WTC11 (cell line): ENCODE measurements around the gene EHBP1. TPM values are rescaled to one million over a fixed set of nuclear protein-coding genes. Genes with fewer than 3 reads are reported as not detected.

ENCODE experiments used
- ATAC-seq: fragments of 200-7000 bp; cut with Tn5 transposase; 2 replicates; pipeline ENCODE4 v1.10.0; 2021; ENCODE audit warnings: mild to moderate bottlenecking, moderate library complexity
- CTCF ChIA-PET: fragments of 300-600 bp; sonication (Branson Sonifier 250); formaldehyde crosslinking; loops from one replicate; lab custom pipeline; 2021; ENCODE audit warnings: antibody characterized with exemption; lab: Charles Lee
- POLR2A ChIA-PET: fragments of 350-600 bp; sonication (Branson Sonifier 250); formaldehyde crosslinking; loops from one replicate; lab custom pipeline; 2021; ENCODE audit warnings: antibody characterized with exemption; lab: Charles Lee
- DNase-seq: peaks from one replicate; pipeline ENCODE4 v3.0.0; 2021; ENCODE audit warnings: low spot score
- H3K27ac Mint-ChIP-seq: 2 replicates; pipeline ENCODE4 v1.8.0; 2021; ENCODE audit warnings: mixed read lengths
- H3K27me3 Mint-ChIP-seq: 2 replicates; pipeline ENCODE4 v1.8.0; 2021; ENCODE audit warnings: low read depth, mild to moderate bottlenecking, moderate library complexity, mixed read lengths
- H3K36me3 Mint-ChIP-seq: 2 replicates; pipeline ENCODE4 v1.8.0; 2021; ENCODE audit warnings: mixed read lengths
- H3K4me1 Mint-ChIP-seq: 2 replicates; pipeline ENCODE4 v1.8.0; 2022; ENCODE audit warnings: mixed read lengths
- H3K4me3 Mint-ChIP-seq: 2 replicates; pipeline ENCODE4 v1.8.0; 2021; ENCODE audit warnings: mild to moderate bottlenecking, moderate library complexity, mixed read lengths
- H3K9me3 Mint-ChIP-seq: 2 replicates; pipeline ENCODE4 v1.8.0; 2021; ENCODE audit warnings: mixed read lengths
- CREB1 ChIP-seq: sonication (generic); formaldehyde crosslinking; IDR thresholded peaks from 2 replicates; pipeline ENCODE4 v1.8.0; 2023; ENCODE audit warnings: mild to moderate bottlenecking, missing genetic modification reagents
- ESRRA ChIP-seq: sonication (generic); formaldehyde crosslinking; IDR thresholded peaks from 2 replicates; pipeline ENCODE4 v1.8.1; 2022; ENCODE audit warnings: mild to moderate bottlenecking, missing genetic modification reagents, borderline replicate concordance
- GABPB1 ChIP-seq: sonication (generic); formaldehyde crosslinking; IDR thresholded peaks from 2 replicates; pipeline ENCODE4 v1.8.1; 2023; ENCODE audit warnings: mild to moderate bottlenecking, missing genetic modification reagents
- NFATC4 ChIP-seq: fragments of 250-450 bp; sonication (Bioruptor Pico); IDR thresholded peaks from 2 replicates; pipeline ENCODE4 v1.9.0; 2021; ENCODE audit warnings: mild to moderate bottlenecking
- NR3C1 ChIP-seq: sonication (generic); formaldehyde crosslinking; conservative IDR thresholded peaks from 2 replicates; pipeline ENCODE4 v1.8.1; 2023; ENCODE audit warnings: low read depth, mild to moderate bottlenecking, missing genetic modification reagents
- RELA ChIP-seq: sonication (generic); formaldehyde crosslinking; IDR thresholded peaks from 2 replicates; pipeline ENCODE4 v1.8.1; 2022; ENCODE audit warnings: missing genetic modification reagents, mild to moderate bottlenecking, borderline replicate concordance
- TEAD1 ChIP-seq: sonication (generic); formaldehyde crosslinking; IDR thresholded peaks from 2 replicates; pipeline ENCODE4 v1.8.0; 2022; ENCODE audit warnings: mild to moderate bottlenecking, missing genetic modification reagents
- TEAD4 ChIP-seq: sonication (generic); formaldehyde crosslinking; IDR thresholded peaks from 2 replicates; pipeline ENCODE4 v1.8.0; 2022; ENCODE audit warnings: mild to moderate bottlenecking, missing genetic modification reagents
- ZBTB21 ChIP-seq: sonication (generic); formaldehyde crosslinking; IDR thresholded peaks from 2 replicates; pipeline ENCODE4 v1.8.1; 2023; ENCODE audit warnings: mild to moderate bottlenecking, missing genetic modification reagents, borderline replicate concordance
- ZNF219 ChIP-seq: sonication (generic); formaldehyde crosslinking; IDR thresholded peaks from 2 replicates; pipeline ENCODE4 v1.8.0; 2023; ENCODE audit warnings: missing genetic modification reagents, mild to moderate bottlenecking, borderline replicate concordance
- total RNA-seq: library from RNA; stranded (reverse); gene quantifications from 3 replicates; pipeline ENCODE4 v1.2.3, GENCODE V29; 2021
- TF ChIP-seq, protein P1 (sequence below): sonication (generic); formaldehyde crosslinking; IDR thresholded peaks from 2 replicates; pipeline ENCODE4 v1.8.0; 2023; ENCODE audit warnings: missing genetic modification reagents
- TF ChIP-seq, protein P2 (sequence below): fragments of 250-450 bp; sonication (Bioruptor Pico); IDR thresholded peaks from 2 replicates; pipeline ENCODE4 v1.9.0; 2021; ENCODE audit warnings: mild to moderate bottlenecking, borderline replicate concordance
- TF ChIP-seq, protein P3 (sequence below): sonication (generic); formaldehyde crosslinking; IDR thresholded peaks from 2 replicates; pipeline ENCODE4 v1.8.0; 2022; ENCODE audit warnings: mild to moderate bottlenecking, missing genetic modification reagents
- TF ChIP-seq, protein P4 (sequence below): sonication (generic); formaldehyde crosslinking; IDR thresholded peaks from 2 replicates; pipeline ENCODE4 v1.8.0; 2023; ENCODE audit warnings: mild to moderate bottlenecking, missing genetic modification reagents
- TF ChIP-seq, protein P5 (sequence below): sonication (generic); formaldehyde crosslinking; IDR thresholded peaks from 2 replicates; pipeline ENCODE4 v1.8.0; 2022; ENCODE audit warnings: missing genetic modification reagents

Gene EHBP1
- total RNA-seq, 1 experiment from 2014 or later = 36.4 TPM

DNA sequence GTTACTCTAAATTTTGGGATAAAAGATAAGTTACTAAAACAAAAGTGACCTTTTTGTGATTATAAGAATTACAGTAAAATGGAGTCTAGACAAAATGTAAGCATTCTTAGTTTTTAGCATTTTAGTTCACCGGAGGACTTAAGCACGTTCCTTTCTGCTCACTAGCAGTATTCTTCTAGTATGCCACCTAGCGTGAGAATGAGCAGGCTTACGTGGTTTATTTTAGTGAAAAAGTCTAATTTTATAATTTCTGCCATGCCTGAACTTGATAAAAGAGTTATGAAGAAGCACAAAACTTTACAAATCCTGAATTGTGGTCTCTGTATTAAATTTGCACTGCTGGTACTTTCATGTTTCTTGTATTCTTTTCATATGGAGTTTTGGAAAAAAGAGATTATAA is 332.5 kb downstream of the EHBP1 start:
- Mint-ChIP-seq H3K9me3 (no peaks in the 10 kb centered on the region), H3K36me3 (no peaks in the 10 kb centered on the region), H3K27me3 (peaks cover 31% of the 10 kb centered on the region), H3K27ac (no peak overlapping the region), H3K4me1 (peaks cover 17% of the 10 kb centered on the region), H3K4me3 (no peak overlapping the region)
- DNase-seq (no peak), ATAC-seq (no peak)
- ChIA-PET CTCF (interaction anchor here (1.0 kb wide), 1 partner anchor 16 kb away, joined by 3 read pairs; no protein-coding TSS in a partner anchor), POLR2A (no interaction called here)
- TF ChIP-seq, protein P1, sequence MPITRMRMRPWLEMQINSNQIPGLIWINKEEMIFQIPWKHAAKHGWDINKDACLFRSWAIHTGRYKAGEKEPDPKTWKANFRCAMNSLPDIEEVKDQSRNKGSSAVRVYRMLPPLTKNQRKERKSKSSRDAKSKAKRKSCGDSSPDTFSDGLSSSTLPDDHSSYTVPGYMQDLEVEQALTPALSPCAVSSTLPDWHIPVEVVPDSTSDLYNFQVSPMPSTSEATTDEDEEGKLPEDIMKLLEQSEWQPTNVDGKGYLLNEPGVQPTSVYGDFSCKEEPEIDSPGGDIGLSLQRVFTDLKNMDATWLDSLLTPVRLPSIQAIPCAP (CRISPR knock-in tag) = no peak
- TF ChIP-seq TEAD1 (CRISPR knock-in tag) (no peak), ESRRA (no peak), NR3C1 (CRISPR knock-in tag) (no peak), ZBTB21 (no peak), ZNF219 (no peak), CREB1 (CRISPR knock-in tag) (no peak), RELA (CRISPR knock-in tag) (no peak), NFATC4 (CRISPR knock-in tag) (no peak), GABPB1 (CRISPR knock-in tag) (no peak), TEAD4 (CRISPR knock-in tag) (no peak)
- TF ChIP-seq, protein P2, sequence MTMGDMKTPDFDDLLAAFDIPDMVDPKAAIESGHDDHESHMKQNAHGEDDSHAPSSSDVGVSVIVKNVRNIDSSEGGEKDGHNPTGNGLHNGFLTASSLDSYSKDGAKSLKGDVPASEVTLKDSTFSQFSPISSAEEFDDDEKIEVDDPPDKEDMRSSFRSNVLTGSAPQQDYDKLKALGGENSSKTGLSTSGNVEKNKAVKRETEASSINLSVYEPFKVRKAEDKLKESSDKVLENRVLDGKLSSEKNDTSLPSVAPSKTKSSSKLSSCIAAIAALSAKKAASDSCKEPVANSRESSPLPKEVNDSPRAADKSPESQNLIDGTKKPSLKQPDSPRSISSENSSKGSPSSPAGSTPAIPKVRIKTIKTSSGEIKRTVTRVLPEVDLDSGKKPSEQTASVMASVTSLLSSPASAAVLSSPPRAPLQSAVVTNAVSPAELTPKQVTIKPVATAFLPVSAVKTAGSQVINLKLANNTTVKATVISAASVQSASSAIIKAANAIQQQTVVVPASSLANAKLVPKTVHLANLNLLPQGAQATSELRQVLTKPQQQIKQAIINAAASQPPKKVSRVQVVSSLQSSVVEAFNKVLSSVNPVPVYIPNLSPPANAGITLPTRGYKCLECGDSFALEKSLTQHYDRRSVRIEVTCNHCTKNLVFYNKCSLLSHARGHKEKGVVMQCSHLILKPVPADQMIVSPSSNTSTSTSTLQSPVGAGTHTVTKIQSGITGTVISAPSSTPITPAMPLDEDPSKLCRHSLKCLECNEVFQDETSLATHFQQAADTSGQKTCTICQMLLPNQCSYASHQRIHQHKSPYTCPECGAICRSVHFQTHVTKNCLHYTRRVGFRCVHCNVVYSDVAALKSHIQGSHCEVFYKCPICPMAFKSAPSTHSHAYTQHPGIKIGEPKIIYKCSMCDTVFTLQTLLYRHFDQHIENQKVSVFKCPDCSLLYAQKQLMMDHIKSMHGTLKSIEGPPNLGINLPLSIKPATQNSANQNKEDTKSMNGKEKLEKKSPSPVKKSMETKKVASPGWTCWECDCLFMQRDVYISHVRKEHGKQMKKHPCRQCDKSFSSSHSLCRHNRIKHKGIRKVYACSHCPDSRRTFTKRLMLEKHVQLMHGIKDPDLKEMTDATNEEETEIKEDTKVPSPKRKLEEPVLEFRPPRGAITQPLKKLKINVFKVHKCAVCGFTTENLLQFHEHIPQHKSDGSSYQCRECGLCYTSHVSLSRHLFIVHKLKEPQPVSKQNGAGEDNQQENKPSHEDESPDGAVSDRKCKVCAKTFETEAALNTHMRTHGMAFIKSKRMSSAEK (CRISPR knock-in tag) = no peak
- TF ChIP-seq, protein P3, sequence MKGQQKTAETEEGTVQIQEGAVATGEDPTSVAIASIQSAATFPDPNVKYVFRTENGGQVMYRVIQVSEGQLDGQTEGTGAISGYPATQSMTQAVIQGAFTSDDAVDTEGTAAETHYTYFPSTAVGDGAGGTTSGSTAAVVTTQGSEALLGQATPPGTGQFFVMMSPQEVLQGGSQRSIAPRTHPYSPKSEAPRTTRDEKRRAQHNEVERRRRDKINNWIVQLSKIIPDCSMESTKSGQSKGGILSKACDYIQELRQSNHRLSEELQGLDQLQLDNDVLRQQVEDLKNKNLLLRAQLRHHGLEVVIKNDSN = no peak
- TF ChIP-seq, protein P4, sequence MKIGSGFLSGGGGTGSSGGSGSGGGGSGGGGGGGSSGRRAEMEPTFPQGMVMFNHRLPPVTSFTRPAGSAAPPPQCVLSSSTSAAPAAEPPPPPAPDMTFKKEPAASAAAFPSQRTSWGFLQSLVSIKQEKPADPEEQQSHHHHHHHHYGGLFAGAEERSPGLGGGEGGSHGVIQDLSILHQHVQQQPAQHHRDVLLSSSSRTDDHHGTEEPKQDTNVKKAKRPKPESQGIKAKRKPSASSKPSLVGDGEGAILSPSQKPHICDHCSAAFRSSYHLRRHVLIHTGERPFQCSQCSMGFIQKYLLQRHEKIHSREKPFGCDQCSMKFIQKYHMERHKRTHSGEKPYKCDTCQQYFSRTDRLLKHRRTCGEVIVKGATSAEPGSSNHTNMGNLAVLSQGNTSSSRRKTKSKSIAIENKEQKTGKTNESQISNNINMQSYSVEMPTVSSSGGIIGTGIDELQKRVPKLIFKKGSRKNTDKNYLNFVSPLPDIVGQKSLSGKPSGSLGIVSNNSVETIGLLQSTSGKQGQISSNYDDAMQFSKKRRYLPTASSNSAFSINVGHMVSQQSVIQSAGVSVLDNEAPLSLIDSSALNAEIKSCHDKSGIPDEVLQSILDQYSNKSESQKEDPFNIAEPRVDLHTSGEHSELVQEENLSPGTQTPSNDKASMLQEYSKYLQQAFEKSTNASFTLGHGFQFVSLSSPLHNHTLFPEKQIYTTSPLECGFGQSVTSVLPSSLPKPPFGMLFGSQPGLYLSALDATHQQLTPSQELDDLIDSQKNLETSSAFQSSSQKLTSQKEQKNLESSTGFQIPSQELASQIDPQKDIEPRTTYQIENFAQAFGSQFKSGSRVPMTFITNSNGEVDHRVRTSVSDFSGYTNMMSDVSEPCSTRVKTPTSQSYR = no peak
- TF ChIP-seq, protein P5, sequence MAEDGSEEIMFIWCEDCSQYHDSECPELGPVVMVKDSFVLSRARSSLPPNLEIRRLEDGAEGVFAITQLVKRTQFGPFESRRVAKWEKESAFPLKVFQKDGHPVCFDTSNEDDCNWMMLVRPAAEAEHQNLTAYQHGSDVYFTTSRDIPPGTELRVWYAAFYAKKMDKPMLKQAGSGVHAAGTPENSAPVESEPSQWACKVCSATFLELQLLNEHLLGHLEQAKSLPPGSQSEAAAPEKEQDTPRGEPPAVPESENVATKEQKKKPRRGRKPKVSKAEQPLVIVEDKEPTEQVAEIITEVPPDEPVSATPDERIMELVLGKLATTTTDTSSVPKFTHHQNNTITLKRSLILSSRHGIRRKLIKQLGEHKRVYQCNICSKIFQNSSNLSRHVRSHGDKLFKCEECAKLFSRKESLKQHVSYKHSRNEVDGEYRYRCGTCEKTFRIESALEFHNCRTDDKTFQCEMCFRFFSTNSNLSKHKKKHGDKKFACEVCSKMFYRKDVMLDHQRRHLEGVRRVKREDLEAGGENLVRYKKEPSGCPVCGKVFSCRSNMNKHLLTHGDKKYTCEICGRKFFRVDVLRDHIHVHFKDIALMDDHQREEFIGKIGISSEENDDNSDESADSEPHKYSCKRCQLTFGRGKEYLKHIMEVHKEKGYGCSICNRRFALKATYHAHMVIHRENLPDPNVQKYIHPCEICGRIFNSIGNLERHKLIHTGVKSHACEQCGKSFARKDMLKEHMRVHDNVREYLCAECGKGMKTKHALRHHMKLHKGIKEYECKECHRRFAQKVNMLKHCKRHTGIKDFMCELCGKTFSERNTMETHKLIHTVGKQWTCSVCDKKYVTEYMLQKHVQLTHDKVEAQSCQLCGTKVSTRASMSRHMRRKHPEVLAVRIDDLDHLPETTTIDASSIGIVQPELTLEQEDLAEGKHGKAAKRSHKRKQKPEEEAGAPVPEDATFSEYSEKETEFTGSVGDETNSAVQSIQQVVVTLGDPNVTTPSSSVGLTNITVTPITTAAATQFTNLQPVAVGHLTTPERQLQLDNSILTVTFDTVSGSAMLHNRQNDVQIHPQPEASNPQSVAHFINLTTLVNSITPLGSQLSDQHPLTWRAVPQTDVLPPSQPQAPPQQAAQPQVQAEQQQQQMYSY (CRISPR knock-in tag) = no peak
